Endothelial cell (in vitro differentiated cells): ENCODE data around the gene MAGI1. TPM values are rescaled to one million over a fixed set of nuclear protein-coding genes. Genes with fewer than 3 reads are reported as not detected.

Experiments
- DNase-seq: peaks from one replicate; pipeline ENCODE4 v3.0.0; 2021; ENCODE audit warnings: low spot score
- H3K27ac Mint-ChIP-seq: one replicate; pipeline ENCODE4 v1.8.0; 2021; ENCODE audit warnings: mixed read lengths, inconsistent platforms; ENCODE audit not compliant: unreplicated experiment
- H3K27me3 Mint-ChIP-seq: one replicate; pipeline ENCODE4 v1.8.0; 2021; ENCODE audit warnings: mild to moderate bottlenecking, moderate library complexity, mixed read lengths, inconsistent platforms; ENCODE audit not compliant: unreplicated experiment
- H3K36me3 Mint-ChIP-seq: one replicate; pipeline ENCODE4 v1.8.0; 2021; ENCODE audit warnings: mild to moderate bottlenecking, low read depth, mixed read lengths, inconsistent platforms; ENCODE audit not compliant: unreplicated experiment
- H3K4me1 Mint-ChIP-seq: one replicate; pipeline ENCODE4 v1.8.0; 2021; ENCODE audit warnings: mild to moderate bottlenecking, mixed read lengths, inconsistent platforms; ENCODE audit not compliant: unreplicated experiment
- H3K4me3 Mint-ChIP-seq: one replicate; pipeline ENCODE4 v1.8.0; 2021; ENCODE audit warnings: mild to moderate bottlenecking, mixed read lengths, inconsistent platforms; ENCODE audit not compliant: unreplicated experiment
- H3K9me3 Mint-ChIP-seq: one replicate; pipeline ENCODE4 v1.8.0; 2021; ENCODE audit warnings: mixed read lengths, inconsistent platforms; ENCODE audit not compliant: unreplicated experiment
- CTCF ChIP-seq: fragments of 200-600 bp; sonication (generic); IDR thresholded peaks from one replicate; pipeline ENCODE4 v1.5.0; 2021; ENCODE audit warnings: antibody characterized with exemption; ENCODE audit not compliant: unreplicated experiment
- total RNA-seq: library from RNA; stranded (reverse); fragmentation: NEBNext Ultra II Directional; extraction: Animal tissue kit (Norgen Biotek cat#: 25700); gene quantifications from one replicate; pipeline ENCODE4 v1.2.1, GENCODE V29; 2021; ENCODE audit not compliant: unreplicated experiment

MAGI1 gene
- total RNA-seq, 1 donor from 2014 or later: 33.8 TPM

GRCh38 chr3:65419233-65419632 lies 619.5 kb downstream of the MAGI1 start:
- Mint-ChIP-seq H3K4me3 (no peak overlapping the region), H3K36me3 (peaks cover 4% of the 10 kb centered on the region)

GRCh38 chr3:65413891-65414290 lies 624.8 kb downstream of the MAGI1 start:
- no peak for DNase-seq
- TF ChIP-seq CTCF: no peak
- Mint-ChIP-seq H3K36me3 (no peaks in the 10 kb centered on the region), H3K27ac (no peak overlapping the region), H3K27me3 (peaks cover 4% of the 10 kb centered on the region), H3K9me3 (no peaks in the 10 kb centered on the region), H3K4me3 (no peak overlapping the region), H3K4me1 (peaks cover 36% of the 10 kb centered on the region)

More at GRCh38 chr3:65419233-65419632, 619.5 kb downstream of the MAGI1 start:
- no peak for TF ChIP-seq CTCF
- no peaks in the 10 kb centered on the region for H3K9me3 Mint-ChIP-seq
- no peak overlapping the region for H3K27ac Mint-ChIP-seq
- H3K27me3 Mint-ChIP-seq: peaks cover 10% of the 10 kb centered on the region
- DNase-seq: no peak
- peaks cover 8% of the 10 kb centered on the region for H3K4me1 Mint-ChIP-seq

GRCh38 chr3:65412588-65412987 lies 626.1 kb downstream of the MAGI1 start:
- TF ChIP-seq CTCF: no peak
- peaks cover 48% of the 10 kb centered on the region for H3K4me1 Mint-ChIP-seq
- no peaks in the 10 kb centered on the region for H3K9me3 Mint-ChIP-seq
- no peaks in the 10 kb centered on the region for H3K27me3 Mint-ChIP-seq
- DNase-seq: peak; percentile 15
- no peak overlapping the region for H3K27ac Mint-ChIP-seq
- H3K36me3 Mint-ChIP-seq: no peaks in the 10 kb centered on the region
- H3K4me3 Mint-ChIP-seq: no peak overlapping the region

GRCh38 chr3:65411367-65411766 lies 627.4 kb downstream of the MAGI1 start:
- no peaks in the 10 kb centered on the region for H3K36me3 Mint-ChIP-seq
- peak overlapping the region; percentile 54 for H3K4me3 Mint-ChIP-seq
- H3K9me3 Mint-ChIP-seq: no peaks in the 10 kb centered on the region
- no peak for TF ChIP-seq CTCF
- DNase-seq: no peak
- peaks cover 50% of the 10 kb centered on the region for H3K4me1 Mint-ChIP-seq
- peak overlapping the region; percentile 48 for H3K27ac Mint-ChIP-seq
- no peaks in the 10 kb centered on the region for H3K27me3 Mint-ChIP-seq

- no peaks in the 10 kb centered on the region for H3K9me3 Mint-ChIP-seq
- no peaks in the 10 kb centered on the region for H3K27me3 Mint-ChIP-seq
- peaks cover 46% of the 10 kb centered on the region for H3K4me1 Mint-ChIP-seq
- no peak for DNase-seq
- TF ChIP-seq CTCF: no peak
- H3K27ac Mint-ChIP-seq: no peak overlapping the region
- H3K36me3 Mint-ChIP-seq: no peaks in the 10 kb centered on the region
- no peak overlapping the region for H3K4me3 Mint-ChIP-seq
These were observed 629.5 kb downstream of the MAGI1 start for GRCh38 chr3:65409176-65409569.
